Activated CD4-positive, alpha-beta memory T cell treated with anti-CD3 and anti-CD28 coated beads for 36 hours (primary cell): ENCODE results near the gene COL4A2. TPM values are rescaled to one million over a fixed set of nuclear protein-coding genes. Genes with fewer than 3 reads are reported as not detected.
"Not testable (repeated sequence)": the region's sequence is repeated elsewhere in the genome, so short reads cannot be mapped to it uniquely, and the experiment has no call there.

Experiments used
- CTCF ChIA-PET: fragments of 350-600 bp; sonication (Branson Sonifier 250); formaldehyde crosslinking; loops from one replicate; lab custom pipeline; 2021; ENCODE audit warnings: antibody characterized with exemption, inconsistent platforms; lab: Charles Lee
- POLR2A ChIA-PET: fragments of 350-600 bp; sonication (Branson Sonifier 250); formaldehyde crosslinking; loops from one replicate; lab custom pipeline; 2021; ENCODE audit warnings: antibody characterized with exemption; lab: Charles Lee
- DNase-seq: peaks from one replicate; pipeline ENCODE4 v3.0.0-alpha.2; 2020
- H3K27ac Mint-ChIP-seq: one replicate; pipeline ENCODE4 v1.8.0; 2021; ENCODE audit warnings: mixed read lengths
- H3K27me3 Mint-ChIP-seq: one replicate; pipeline ENCODE4 v1.8.0; 2021; ENCODE audit warnings: mixed read lengths
- H3K36me3 Mint-ChIP-seq: one replicate; pipeline ENCODE4 v1.8.0; 2021; ENCODE audit warnings: mixed read lengths
- H3K4me1 Mint-ChIP-seq: one replicate; pipeline ENCODE4 v1.8.0; 2021; ENCODE audit warnings: low read depth, mixed read lengths
- H3K4me3 Mint-ChIP-seq: one replicate; pipeline ENCODE4 v1.8.0; 2021; ENCODE audit warnings: mild to moderate bottlenecking, mixed read lengths
- H3K9me3 Mint-ChIP-seq: one replicate; pipeline ENCODE4 v1.8.0; 2021; ENCODE audit warnings: mixed read lengths
- intact Hi-C: fragments of 100-400 bp; cut with micrococcal nuclease; formaldehyde crosslinking; loops from one replicate; pipeline ENCODE4 v1.15.1; 2023
- total RNA-seq, 2 experiments: library from RNA; stranded (reverse); gene quantifications; one replicate each; pipeline ENCODE4 v1.2.3, GENCODE V29; 2021

Gene COL4A2
- total RNA-seq, 2 experiments from 2014 or later: not detected

GRCh38 chr13:110486880-110487279 lies 179.8 kb downstream of the COL4A2 start:
- H3K4me3 Mint-ChIP-seq, CTCF ChIA-PET, DNase-seq, POLR2A ChIA-PET, H3K27ac Mint-ChIP-seq, H3K9me3 Mint-ChIP-seq, H3K4me1 Mint-ChIP-seq, intact Hi-C loops, H3K27me3 Mint-ChIP-seq, H3K36me3 Mint-ChIP-seq: not testable (repeated sequence)

GRCh38 chr13:110490009-110490770 lies 183.1 kb downstream of the COL4A2 start:
- no peak for DNase-seq
- no peak overlapping the region for H3K27ac Mint-ChIP-seq
- H3K4me1 Mint-ChIP-seq: no peaks in the 10 kb centered on the region
- H3K4me3 Mint-ChIP-seq: no peak overlapping the region
- H3K9me3 Mint-ChIP-seq: no peaks in the 10 kb centered on the region
- CTCF ChIA-PET: no interaction called here
- intact Hi-C loops: no loop called here
- no peaks in the 10 kb centered on the region for H3K36me3 Mint-ChIP-seq
- no peaks in the 10 kb centered on the region for H3K27me3 Mint-ChIP-seq
- POLR2A ChIA-PET: no interaction called here

GRCh38 chr13:110491869-110492678 lies 185.0 kb downstream of the COL4A2 start:
- Mint-ChIP-seq H3K4me1 (no peaks in the 10 kb centered on the region), H3K9me3 (no peaks in the 10 kb centered on the region), H3K27ac (no peak overlapping the region), H3K27me3 (no peaks in the 10 kb centered on the region), H3K36me3 (no peaks in the 10 kb centered on the region), H3K4me3 (no peak overlapping the region)
- DNase-seq: no peak
- POLR2A ChIA-PET: no interaction called here
- CTCF ChIA-PET: no interaction called here
- intact Hi-C loops: no loop called here

- ChIA-PET CTCF (no interaction called here), POLR2A (no interaction called here)
- H3K27me3 Mint-ChIP-seq: no peaks in the 10 kb centered on the region
- H3K4me3 Mint-ChIP-seq: no peak overlapping the region
- no peaks in the 10 kb centered on the region for H3K36me3 Mint-ChIP-seq
- H3K27ac Mint-ChIP-seq: no peak overlapping the region
- no peak for DNase-seq
- intact Hi-C loops: no loop called here
- no peaks in the 10 kb centered on the region for H3K9me3 Mint-ChIP-seq
- H3K4me1 Mint-ChIP-seq: no peaks in the 10 kb centered on the region
These were observed 185.9 kb downstream of the COL4A2 start for GRCh38 chr13:110492679-110493593.

GRCh38 chr13:110493613-110494012 lies 186.5 kb downstream of the COL4A2 start:
- intact Hi-C loops: no loop called here
- no peaks in the 10 kb centered on the region for H3K27me3 Mint-ChIP-seq
- H3K4me3 Mint-ChIP-seq: no peak overlapping the region

GRCh38 chr13:110495376-110495775 lies 188.3 kb downstream of the COL4A2 start:
- CTCF ChIA-PET: no interaction called here
- H3K4me1 Mint-ChIP-seq: no peaks in the 10 kb centered on the region

More at GRCh38 chr13:110493613-110494012, 186.5 kb downstream of the COL4A2 start:
- Mint-ChIP-seq H3K27ac (no peak overlapping the region), H3K4me1 (no peaks in the 10 kb centered on the region), H3K36me3 (no peaks in the 10 kb centered on the region), H3K9me3 (no peaks in the 10 kb centered on the region)
- no peak for DNase-seq
- POLR2A ChIA-PET: no interaction called here
- CTCF ChIA-PET: no interaction called here

GRCh38 chr13:110495881-110496280 lies 188.8 kb downstream of the COL4A2 start:
- Mint-ChIP-seq H3K9me3 (peaks cover 3% of the 10 kb centered on the region), H3K27me3 (no peaks in the 10 kb centered on the region), H3K27ac (no peak overlapping the region), H3K4me3 (no peak overlapping the region), H3K4me1 (no peaks in the 10 kb centered on the region), H3K36me3 (no peaks in the 10 kb centered on the region)
- POLR2A ChIA-PET: no interaction called here
- no peak for DNase-seq
- intact Hi-C loops: no loop called here
- CTCF ChIA-PET: no interaction called here

More at GRCh38 chr13:110495376-110495775, 188.3 kb downstream of the COL4A2 start:
- H3K27me3 Mint-ChIP-seq: no peaks in the 10 kb centered on the region
- H3K27ac Mint-ChIP-seq: no peak overlapping the region
- no peak for DNase-seq
- no peak overlapping the region for H3K4me3 Mint-ChIP-seq
- POLR2A ChIA-PET: no interaction called here
- no peaks in the 10 kb centered on the region for H3K36me3 Mint-ChIP-seq
- intact Hi-C loops: no loop called here
- no peaks in the 10 kb centered on the region for H3K9me3 Mint-ChIP-seq

GRCh38 chr13:110496281-110496680 lies 189.2 kb downstream of the COL4A2 start:
- intact Hi-C loops: no loop called here
- H3K4me3 Mint-ChIP-seq: no peak overlapping the region
- no peak overlapping the region for H3K27ac Mint-ChIP-seq
- CTCF ChIA-PET: no interaction called here
- H3K9me3 Mint-ChIP-seq: peaks cover 3% of the 10 kb centered on the region
- no peaks in the 10 kb centered on the region for H3K27me3 Mint-ChIP-seq
- POLR2A ChIA-PET: no interaction called here
- no peaks in the 10 kb centered on the region for H3K36me3 Mint-ChIP-seq
- H3K4me1 Mint-ChIP-seq: no peaks in the 10 kb centered on the region
- DNase-seq: no peak

GRCh38 chr13:110497003-110497402 lies 189.9 kb downstream of the COL4A2 start:
- Mint-ChIP-seq H3K4me1 (no peaks in the 10 kb centered on the region), H3K9me3 (peaks cover 3% of the 10 kb centered on the region), H3K27ac (no peak overlapping the region), H3K27me3 (peaks cover 6% of the 10 kb centered on the region), H3K36me3 (no peaks in the 10 kb centered on the region), H3K4me3 (no peak overlapping the region)
- CTCF ChIA-PET: no interaction called here
- POLR2A ChIA-PET: no interaction called here
- intact Hi-C loops: no loop called here
- DNase-seq: no peak

GRCh38 chr13:110497896-110498295 lies 190.8 kb downstream of the COL4A2 start:
- intact Hi-C loops, H3K36me3 Mint-ChIP-seq, H3K27ac Mint-ChIP-seq, H3K4me3 Mint-ChIP-seq, H3K9me3 Mint-ChIP-seq, H3K27me3 Mint-ChIP-seq, POLR2A ChIA-PET, CTCF ChIA-PET, DNase-seq, H3K4me1 Mint-ChIP-seq: not testable (repeated sequence)

- no peaks in the 10 kb centered on the region for H3K4me1 Mint-ChIP-seq
- no peaks in the 10 kb centered on the region for H3K36me3 Mint-ChIP-seq
- H3K27me3 Mint-ChIP-seq: peaks cover 7% of the 10 kb centered on the region
- CTCF ChIA-PET: no interaction called here
- peaks cover 3% of the 10 kb centered on the region for H3K9me3 Mint-ChIP-seq
- no peak overlapping the region for H3K27ac Mint-ChIP-seq
- POLR2A ChIA-PET: no interaction called here
- no peak for DNase-seq
- no peak overlapping the region for H3K4me3 Mint-ChIP-seq
- intact Hi-C loops: no loop called here
These were observed 191.2 kb downstream of the COL4A2 start for GRCh38 chr13:110498327-110498726.

- no peak overlapping the region for H3K4me3 Mint-ChIP-seq
- intact Hi-C loops: no loop called here
- no peaks in the 10 kb centered on the region for H3K36me3 Mint-ChIP-seq
- POLR2A ChIA-PET: no interaction called here
- H3K4me1 Mint-ChIP-seq: no peaks in the 10 kb centered on the region
- CTCF ChIA-PET: no interaction called here
- DNase-seq: no peak
- peaks cover 3% of the 10 kb centered on the region for H3K9me3 Mint-ChIP-seq
- peaks cover 7% of the 10 kb centered on the region for H3K27me3 Mint-ChIP-seq
- no peak overlapping the region for H3K27ac Mint-ChIP-seq
These were observed 191.7 kb downstream of the COL4A2 start for GRCh38 chr13:110498765-110499164.
